ENCODE measurements around the gene PRAC1.

PRAC1 gene

DNA sequence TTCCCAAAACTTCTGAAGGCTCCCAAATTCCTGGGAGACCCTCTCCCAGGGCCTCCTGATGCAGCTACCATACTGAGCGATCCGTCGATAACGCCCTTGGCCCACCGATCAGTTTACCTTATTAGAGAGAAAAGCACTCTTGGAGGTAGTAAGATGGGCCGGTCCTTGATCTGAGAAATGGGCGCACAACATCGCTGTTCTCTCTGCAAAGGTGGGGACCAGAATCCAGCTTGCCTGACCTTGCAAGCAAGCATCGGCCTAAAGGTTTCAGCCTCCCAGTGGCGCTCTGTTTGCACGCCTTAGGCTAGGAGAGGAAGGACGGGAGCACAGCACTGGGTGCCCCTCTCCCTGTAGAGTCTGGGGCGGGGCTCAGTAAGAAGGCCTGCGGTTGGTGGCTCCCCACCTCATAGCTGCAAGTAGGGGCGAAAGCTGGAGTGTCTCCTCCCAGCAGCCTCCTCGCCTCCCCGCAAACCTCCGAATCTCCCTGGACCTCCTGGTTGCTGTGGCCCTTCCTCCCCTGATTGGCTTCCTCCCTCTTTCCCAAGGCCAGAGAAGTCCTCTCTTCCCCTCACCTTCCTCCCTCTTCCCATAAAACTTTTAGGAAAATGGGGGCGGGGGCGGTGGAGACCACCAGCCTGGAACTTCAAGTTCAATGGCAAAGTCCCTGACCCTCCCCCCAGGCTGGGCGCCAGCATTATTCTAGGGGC is at the start of gene PRAC1:
Gene PRAC1 (minus strand): TSS at position 318 of the 707 bp plus-strand sequence. CDS start 126 bp downstream, at position 192.
- DNase-seq (ENCODE audit: low read depth), result no peak
- TF ChIP-seq MYC (IDR thresholded peaks at IDR 0.05; ENCODE audit: low read depth, low read length) (no peak), POLR2A (IDR thresholded peaks at IDR 0.05; ENCODE audit: extremely low read depth, insufficient read length) (no peak), MAX (IDR thresholded peaks at IDR 0.05; ENCODE audit: low read depth, low read length) (no peak)
- TF ChIP-seq, protein P1, sequence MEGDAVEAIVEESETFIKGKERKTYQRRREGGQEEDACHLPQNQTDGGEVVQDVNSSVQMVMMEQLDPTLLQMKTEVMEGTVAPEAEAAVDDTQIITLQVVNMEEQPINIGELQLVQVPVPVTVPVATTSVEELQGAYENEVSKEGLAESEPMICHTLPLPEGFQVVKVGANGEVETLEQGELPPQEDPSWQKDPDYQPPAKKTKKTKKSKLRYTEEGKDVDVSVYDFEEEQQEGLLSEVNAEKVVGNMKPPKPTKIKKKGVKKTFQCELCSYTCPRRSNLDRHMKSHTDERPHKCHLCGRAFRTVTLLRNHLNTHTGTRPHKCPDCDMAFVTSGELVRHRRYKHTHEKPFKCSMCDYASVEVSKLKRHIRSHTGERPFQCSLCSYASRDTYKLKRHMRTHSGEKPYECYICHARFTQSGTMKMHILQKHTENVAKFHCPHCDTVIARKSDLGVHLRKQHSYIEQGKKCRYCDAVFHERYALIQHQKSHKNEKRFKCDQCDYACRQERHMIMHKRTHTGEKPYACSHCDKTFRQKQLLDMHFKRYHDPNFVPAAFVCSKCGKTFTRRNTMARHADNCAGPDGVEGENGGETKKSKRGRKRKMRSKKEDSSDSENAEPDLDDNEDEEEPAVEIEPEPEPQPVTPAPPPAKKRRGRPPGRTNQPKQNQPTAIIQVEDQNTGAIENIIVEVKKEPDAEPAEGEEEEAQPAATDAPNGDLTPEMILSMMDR (IDR thresholded peaks at IDR 0.05; ENCODE audit: low read depth, low read length), result no peak
- no peak within 1 kb of the TSS for H3K4me3 ChIP-seq (ENCODE audit: low read depth, low read length)

GRCh38 chr17:48770954-48771353 is 48.6 kb upstream of the PRAC1 start:
- peak; percentile 16 for DNase-seq (ENCODE audit: low read depth)
- no peak overlapping the region for H3K4me3 ChIP-seq (ENCODE audit: low read depth, low read length)
- TF ChIP-seq MYC (IDR thresholded peaks at IDR 0.05; ENCODE audit: low read depth, low read length) (no peak), MAX (IDR thresholded peaks at IDR 0.05; ENCODE audit: low read depth, low read length) (no peak), POLR2A (IDR thresholded peaks at IDR 0.05; ENCODE audit: extremely low read depth, insufficient read length) (no peak)
- TF ChIP-seq, protein P1 (IDR thresholded peaks at IDR 0.05; ENCODE audit: low read depth, low read length), result no peak

- TF ChIP-seq MAX (IDR thresholded peaks at IDR 0.05; ENCODE audit: low read depth, low read length), result no peak
- TF ChIP-seq POLR2A (IDR thresholded peaks at IDR 0.05; ENCODE audit: extremely low read depth, insufficient read length), result no peak
- no peak for TF ChIP-seq MYC (IDR thresholded peaks at IDR 0.05; ENCODE audit: low read depth, low read length)
- TF ChIP-seq, protein P1 (IDR thresholded peaks at IDR 0.05; ENCODE audit: low read depth, low read length), result no peak
- H3K4me3 ChIP-seq (ENCODE audit: low read depth, low read length), result no peak overlapping the region
- peak; percentile 32 for DNase-seq (ENCODE audit: low read depth)
These were observed 46.8 kb upstream of the PRAC1 start for GRCh38 chr17:48769009-48769675.

DNA sequence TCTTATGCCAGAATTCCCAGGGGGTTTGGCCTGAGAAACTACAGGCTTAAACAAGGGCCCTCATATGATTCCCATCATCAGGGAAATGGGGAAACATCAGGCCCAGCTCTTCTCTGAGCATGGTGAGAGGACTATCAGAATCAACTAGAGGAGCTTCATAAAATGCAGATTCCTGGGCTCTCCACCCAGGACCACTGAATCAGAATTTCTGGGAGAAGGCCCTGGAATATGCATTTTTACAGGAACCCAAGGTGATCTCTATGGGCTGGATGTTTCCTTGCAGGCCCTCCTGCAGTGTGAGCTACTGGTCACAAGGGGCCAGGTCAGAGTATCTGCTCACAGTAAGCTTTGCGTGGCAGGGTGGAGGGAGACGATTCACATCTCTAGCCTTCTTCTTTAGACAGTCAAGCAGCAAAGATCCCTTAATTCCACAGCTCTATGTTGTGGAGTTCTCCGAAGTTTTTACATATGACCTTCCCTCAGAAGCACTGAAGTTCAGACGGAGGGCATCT is 45.0 kb upstream of the PRAC1 start:
- H3K4me3 ChIP-seq (ENCODE audit: low read depth, low read length), result no peak overlapping the region
- DNase-seq (ENCODE audit: low read depth), result no peak
- TF ChIP-seq POLR2A (IDR thresholded peaks at IDR 0.05; ENCODE audit: extremely low read depth, insufficient read length) (no peak), MYC (IDR thresholded peaks at IDR 0.05; ENCODE audit: low read depth, low read length) (no peak), MAX (IDR thresholded peaks at IDR 0.05; ENCODE audit: low read depth, low read length) (no peak)
- TF ChIP-seq, protein P1 (IDR thresholded peaks at IDR 0.05; ENCODE audit: low read depth, low read length), result no peak

DNA sequence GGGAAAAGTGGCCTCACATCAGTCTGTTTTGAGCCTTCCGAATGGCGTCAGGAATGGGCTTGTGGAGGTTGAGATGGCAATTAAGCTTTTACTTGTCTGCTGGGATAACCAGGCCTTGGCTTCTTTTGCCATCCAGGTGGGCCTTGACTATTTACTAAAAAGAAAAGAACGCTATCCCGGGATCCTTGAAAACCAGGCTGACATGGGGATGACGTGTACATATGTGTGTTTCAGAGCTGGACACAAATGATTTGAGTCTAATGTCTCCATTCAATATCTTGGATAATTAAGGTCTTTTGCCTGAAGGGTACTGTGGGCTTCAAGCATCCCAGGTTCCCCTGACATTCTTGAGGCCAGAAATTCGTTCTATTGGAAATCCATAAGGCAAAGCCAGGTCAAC is 38.8 kb upstream of the PRAC1 start:
- DNase-seq (ENCODE audit: low read depth), result no peak
- no peak overlapping the region for H3K4me3 ChIP-seq (ENCODE audit: low read depth, low read length)
- TF ChIP-seq MYC (IDR thresholded peaks at IDR 0.05; ENCODE audit: low read depth, low read length) (no peak), POLR2A (IDR thresholded peaks at IDR 0.05; ENCODE audit: extremely low read depth, insufficient read length) (no peak), MAX (IDR thresholded peaks at IDR 0.05; ENCODE audit: low read depth, low read length) (no peak)
- TF ChIP-seq, protein P1 (IDR thresholded peaks at IDR 0.05; ENCODE audit: low read depth, low read length), result no peak

Data from NB4 (cell line).